ENCODE data around the gene OR1K1. TPM values are rescaled to one million over a fixed set of nuclear protein-coding genes. Genes with fewer than 3 reads are reported as not detected.

Gene OR1K1
- total and polyA plus RNA-seq, 10 of the 15 experiments (the other 5 are each of a cell fraction or from before 2014, with no cell fraction given): not detected

DNA sequence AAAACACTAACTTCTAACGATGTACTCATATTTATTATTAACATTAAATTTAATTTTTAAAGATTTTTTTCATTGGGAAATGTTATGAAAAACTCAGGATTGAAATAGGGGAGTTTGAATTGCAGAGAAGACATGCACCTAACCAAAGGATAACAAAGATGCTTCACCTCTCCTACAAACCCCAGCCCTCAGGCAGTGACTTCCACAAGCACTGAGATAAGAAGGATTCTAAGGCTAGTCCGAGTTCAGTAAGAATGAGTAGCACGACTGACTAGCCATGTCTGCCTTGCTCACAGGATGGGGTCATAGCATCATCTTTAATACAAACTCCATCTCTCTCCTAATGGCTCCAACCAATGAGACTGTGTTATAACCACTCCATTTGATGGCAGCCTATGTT lies 18.3 kb upstream of the OR1K1 start (continued):
- no peak for TF ChIP-seq PKNOX1 (IDR thresholded peaks at IDR 0.05)

- intact Hi-C loops (cut with micrococcal nuclease; ENCODE audit: unreplicated experiment): no loop called here
- Histone ChIP-seq H3K27ac (ENCODE audit: control insufficient read depth, insufficient read depth) (no peak overlapping the region), H3K79me2 (ENCODE audit: control insufficient read depth, insufficient read depth, low read length) (no peaks in the 10 kb centered on the region), H3K4me3 (no peak overlapping the region), H4K20me1 (ENCODE audit: control insufficient read depth, insufficient read depth) (no peaks in the 10 kb centered on the region), H3K9me3 (replicated peaks; ENCODE audit: control insufficient read depth, insufficient read depth, low read length) (no peaks in the 10 kb centered on the region), H3K4me1 (ENCODE audit: control insufficient read depth, insufficient read depth, low read length) (no peaks in the 10 kb centered on the region), H2AFZ (ENCODE audit: control insufficient read depth, low read depth, low read length) (no peak overlapping the region), H3K9ac (ENCODE audit: control insufficient read depth, insufficient read depth, low read length) (no peak overlapping the region), H3K4me2 (ENCODE audit: control insufficient read depth, insufficient read depth) (no peak overlapping the region), H3K36me3 (ENCODE audit: control insufficient read depth in 2 of 2, insufficient read depth in 2 of 2, low read length in 1 of 2) (no peaks in the 10 kb centered on the region), H3K27me3 (replicated peaks in 1 of 2; ENCODE audit: control insufficient read depth in 2 of 2, insufficient read depth in 2 of 2, low read length in 1 of 2) (peaks cover 0 to 1% of the 10 kb centered on the region in 2 experiments; a peak in 1 of 4 replicates)
- DNase-seq (ENCODE audit: low read depth, low spot score) (no peak), ATAC-seq (no peak), FAIRE-seq (no peak)
- TF ChIP-seq ZNF622 (IDR thresholded peaks at IDR 0.05) (no peak), BCL11A (IDR thresholded peaks at IDR 0.05; ENCODE audit: low read depth, low read length) (no peak), NR2F1 (conservative IDR thresholded peaks at IDR 0.05) (no peak), E2F4 (IDR thresholded peaks at IDR 0.05; ENCODE audit: low read depth, low read length) (no peak), ZNF24 (IDR thresholded peaks at IDR 0.05) (no peak), MYB (IDR thresholded peaks at IDR 0.05; ENCODE audit: borderline replicate concordance, low read depth, low read length) (no peak), IKZF1 (conservative IDR thresholded peaks at IDR 0.05) (no peak), ZNF274 (IDR thresholded peaks at IDR 0.05; ENCODE audit: insufficient read depth, insufficient read length) (no peak), DPF2 (IDR thresholded peaks at IDR 0.05) (no peak), IRF4 (IDR thresholded peaks at IDR 0.05; ENCODE audit: low read depth, low read length) (no peak), TCF7 (IDR thresholded peaks at IDR 0.05; ENCODE audit: borderline replicate concordance) (no peak), HCFC1 (IDR thresholded peaks at IDR 0.05; ENCODE audit: low read length) (no peak), BCLAF1 (IDR thresholded peaks at IDR 0.05) (no peak), TARDBP (IDR thresholded peaks at IDR 0.05; ENCODE audit: borderline replicate concordance) (no peak)
- TF ChIP-seq, protein P1, sequence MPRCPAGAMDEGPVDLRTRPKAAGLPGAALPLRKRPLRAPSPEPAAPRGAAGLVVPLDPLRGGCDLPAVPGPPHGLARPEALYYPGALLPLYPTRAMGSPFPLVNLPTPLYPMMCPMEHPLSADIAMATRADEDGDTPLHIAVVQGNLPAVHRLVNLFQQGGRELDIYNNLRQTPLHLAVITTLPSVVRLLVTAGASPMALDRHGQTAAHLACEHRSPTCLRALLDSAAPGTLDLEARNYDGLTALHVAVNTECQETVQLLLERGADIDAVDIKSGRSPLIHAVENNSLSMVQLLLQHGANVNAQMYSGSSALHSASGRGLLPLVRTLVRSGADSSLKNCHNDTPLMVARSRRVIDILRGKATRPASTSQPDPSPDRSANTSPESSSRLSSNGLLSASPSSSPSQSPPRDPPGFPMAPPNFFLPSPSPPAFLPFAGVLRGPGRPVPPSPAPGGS (IDR thresholded peaks at IDR 0.05; ENCODE audit: borderline replicate concordance, insufficient read depth, low read depth, low read length, poor library complexity, severe bottlenecking): no peak
- in situ Hi-C loops (cut with MboI): no loop called here
- CTCF ChIA-PET: no interaction called here
- SMC1A ChIA-PET (ENCODE audit: uncharacterized antibody, unreplicated experiment): no interaction called here
- POLR2A ChIA-PET: no interaction called here
- RAD21 ChIA-PET (ENCODE audit: unreplicated experiment): no interaction called here
- BruUV-seq (replicated peaks): no TSS peak
Observed at GRCh38 chr9:122785269-122785668, 14.7 kb upstream of the OR1K1 start.

Measured in GM12878 (cell line).